HEK293 (cell line): ENCODE data around the gene MYO1E.

ENCODE experiments used
- PRDM6 ChIP-seq: fragments of 450-650 bp; formaldehyde crosslinking; IDR thresholded peaks from 2 replicates; pipeline ENCODE4 v1.5.1; 2017; ENCODE audit warnings: missing biosample characterization, missing genetic modification characterization

MYO1E gene

GRCh38 chr15:59087731-59088130 lies 284.9 kb downstream of the MYO1E start (continued):
- no peak for TF ChIP-seq PRDM6
